Activated T-cell treated with anti-CD3 and anti-CD28 coated beads, Interleukin-2, amount 50 U/mL, for 4 hours (primary cell): ENCODE data around the gene TTLL9. TPM values are rescaled to one million over a fixed set of nuclear protein-coding genes. Genes with fewer than 3 reads are reported as not detected.
"Not testable (repeated sequence)": the region's sequence is repeated elsewhere in the genome, so short reads cannot be mapped to it uniquely, and the experiment has no call there.

ENCODE experiments used
- ATAC-seq, 2 donors: fragments of 200-7000 bp; cut with Tn5 transposase; one replicate each; pipeline ENCODE4 v1.10.0; 2021
- DNase-seq: peaks from one replicate; pipeline ENCODE4 v3.0.0-alpha.2; 2020
- H3K27me3 Mint-ChIP-seq: one replicate; pipeline ENCODE4 v1.8.0; 2021; ENCODE audit warnings: low read depth, mixed read lengths
- H3K36me3 Mint-ChIP-seq: one replicate; pipeline ENCODE4 v1.8.0; 2022; ENCODE audit warnings: mixed read lengths; ENCODE audit not compliant: insufficient read depth
- H3K4me1 Mint-ChIP-seq: one replicate; pipeline ENCODE4 v1.8.0; 2021; ENCODE audit warnings: low read depth, mixed read lengths
- H3K4me3 Mint-ChIP-seq: one replicate; pipeline ENCODE4 v1.8.0; 2021; ENCODE audit warnings: mild to moderate bottlenecking, moderate library complexity, mixed read lengths
- H3K9me3 Mint-ChIP-seq: one replicate; pipeline ENCODE4 v1.8.0; 2021; ENCODE audit warnings: mixed read lengths
- total RNA-seq, 3 donors: library from RNA; stranded (reverse); gene quantifications; one replicate each; pipeline ENCODE4 v1.2.1, GENCODE V29; 2021

TTLL9 gene
- total RNA-seq, result not detected

- Mint-ChIP-seq H3K36me3 (no peaks in the 10 kb centered on the region), H3K27me3 (peaks cover 37% of the 10 kb centered on the region), H3K4me3 (peak within 1 kb of the TSS; percentile 81), H3K9me3 (no peaks in the 10 kb centered on the region), H3K4me1 (peaks cover 13% of the 10 kb centered on the region)
- ATAC-seq (peak; percentile 56 to 65), DNase-seq (no peak)
Measured at GRCh38 chr20:31869942-31870725, at the start of gene TTLL9, which contains the start of gene DUSP15. TTLL9 (plus strand) TSS chr20:31870634; CDS start chr20:31871127, 493 bp downstream. DUSP15 (minus strand) TSS chr20:31870527; CDS start chr20:31870337, 190 bp downstream.

- DNase-seq (no peak), ATAC-seq (no peak)
- Mint-ChIP-seq H3K27me3 (no peaks in the 10 kb centered on the region), H3K4me1 (peaks cover 2% of the 10 kb centered on the region), H3K4me3 (no peak overlapping the region), H3K36me3 (no peaks in the 10 kb centered on the region), H3K9me3 (no peaks in the 10 kb centered on the region)
Measured at GRCh38 chr20:31821427-31821826, 49.0 kb upstream of the TTLL9 start.

- Mint-ChIP-seq H3K9me3 (no peaks in the 10 kb centered on the region), H3K27me3 (no peaks in the 10 kb centered on the region), H3K36me3 (no peaks in the 10 kb centered on the region), H3K4me3 (no peak overlapping the region), H3K4me1 (peaks cover 2% of the 10 kb centered on the region)
- peak; percentile 86 to 91 for ATAC-seq
- peak; percentile 74 for DNase-seq
Measured at GRCh38 chr20:31822421-31823330, 47.8 kb upstream of the TTLL9 start.

DNA sequence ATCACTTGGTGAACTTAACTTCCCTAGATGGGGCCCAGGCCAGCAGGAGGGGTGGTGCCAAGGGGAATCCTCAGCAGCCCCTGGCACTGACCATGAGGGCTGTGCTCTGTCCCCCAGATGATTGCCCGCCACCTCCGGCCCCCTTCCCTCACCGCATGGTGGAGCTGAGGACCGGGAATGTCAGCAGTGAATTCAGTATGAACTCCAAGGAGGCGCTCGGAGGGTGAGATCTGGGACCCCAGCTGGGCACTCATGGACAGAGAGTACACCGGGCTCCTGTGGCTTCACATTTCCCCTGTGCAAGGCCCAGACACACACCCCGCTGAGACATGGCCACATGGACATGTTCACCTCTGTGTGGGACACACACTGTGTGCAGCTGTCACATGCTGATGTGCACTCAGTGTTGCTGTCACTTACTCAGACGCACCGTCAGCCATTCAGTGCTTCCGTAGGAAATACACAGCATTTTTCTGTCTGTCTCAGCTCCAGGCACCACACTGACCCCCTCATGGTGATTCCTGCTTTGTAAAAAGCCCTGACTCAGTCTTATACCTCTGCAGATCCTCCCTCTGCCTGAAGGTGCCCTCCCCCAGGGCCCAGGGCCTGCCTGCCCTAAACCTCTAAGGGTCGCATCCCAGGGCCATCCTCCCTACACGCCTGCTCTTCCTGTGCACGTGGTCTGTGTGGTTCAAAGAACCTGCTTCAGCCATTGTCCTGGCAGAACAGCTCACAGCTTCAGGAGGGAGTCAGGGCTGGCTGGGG is 46.9 kb upstream of the TTLL9 start:
- H3K4me3 Mint-ChIP-seq, result no peak overlapping the region
- peaks cover 2% of the 10 kb centered on the region for H3K4me1 Mint-ChIP-seq
- ATAC-seq, result no peak
- no peaks in the 10 kb centered on the region for H3K36me3 Mint-ChIP-seq
- no peaks in the 10 kb centered on the region for H3K9me3 Mint-ChIP-seq
- H3K27me3 Mint-ChIP-seq, result no peaks in the 10 kb centered on the region
- no peak for DNase-seq

GRCh38 chr20:31824125-31824485 is 46.3 kb upstream of the TTLL9 start:
- no peak for DNase-seq
- Mint-ChIP-seq H3K36me3 (no peaks in the 10 kb centered on the region), H3K27me3 (no peaks in the 10 kb centered on the region), H3K4me3 (no peak overlapping the region), H3K4me1 (peaks cover 2% of the 10 kb centered on the region), H3K9me3 (no peaks in the 10 kb centered on the region)
- no peak for ATAC-seq

DNA sequence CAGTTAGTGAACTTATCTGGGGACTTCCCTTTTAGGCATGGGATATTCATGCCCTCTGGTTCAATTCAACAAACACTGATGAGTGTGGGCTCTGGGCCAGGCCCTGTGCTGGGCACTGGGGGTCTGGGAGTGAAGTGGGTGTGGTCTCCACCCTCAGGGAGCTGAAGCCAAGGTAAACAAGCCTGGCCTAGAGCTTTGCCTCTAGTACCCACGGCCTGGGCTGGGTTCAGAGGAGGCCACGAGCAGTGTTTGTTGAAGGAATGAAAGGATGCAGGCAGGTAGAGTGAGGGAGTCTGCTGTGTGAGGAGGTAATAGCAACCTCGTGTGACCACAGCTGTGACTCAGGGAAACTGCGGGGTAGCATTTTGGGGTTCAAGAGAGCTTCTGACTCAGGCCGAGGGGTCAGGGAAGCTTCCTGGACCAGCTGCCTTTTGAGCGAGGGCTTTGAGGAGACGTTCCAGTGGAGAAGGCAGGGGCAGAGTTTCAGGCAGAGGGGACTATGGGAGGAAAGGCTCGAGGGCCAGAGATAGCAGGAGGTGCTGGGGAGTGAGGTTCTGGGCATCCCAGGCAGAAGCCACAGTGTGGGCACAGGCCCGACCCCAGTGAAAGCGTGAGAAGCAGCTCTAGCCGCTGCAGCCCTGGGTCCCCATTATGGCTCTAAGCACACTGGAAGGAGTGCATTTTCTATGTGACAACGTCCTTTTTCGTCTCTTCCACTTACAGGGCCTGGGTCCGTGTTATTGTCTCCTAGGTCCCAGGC is 45.7 kb upstream of the TTLL9 start:
- Mint-ChIP-seq H3K4me1 (peaks cover 2% of the 10 kb centered on the region), H3K36me3 (no peaks in the 10 kb centered on the region), H3K4me3 (no peak overlapping the region), H3K27me3 (no peaks in the 10 kb centered on the region), H3K9me3 (no peaks in the 10 kb centered on the region)
- ATAC-seq (no peak), DNase-seq (no peak)

GRCh38 chr20:31826074-31826473 is 44.4 kb upstream of the TTLL9 start:
- no peaks in the 10 kb centered on the region for H3K9me3 Mint-ChIP-seq

GRCh38 chr20:31827059-31827458 is 43.4 kb upstream of the TTLL9 start:
- DNase-seq, result no peak
- Mint-ChIP-seq H3K36me3 (no peaks in the 10 kb centered on the region), H3K4me1 (peaks cover 2% of the 10 kb centered on the region), H3K9me3 (no peaks in the 10 kb centered on the region), H3K4me3 (no peak overlapping the region), H3K27me3 (no peaks in the 10 kb centered on the region)
- ATAC-seq, result no peak

More at GRCh38 chr20:31826074-31826473, 44.4 kb upstream of the TTLL9 start:
- Mint-ChIP-seq H3K4me1 (peaks cover 2% of the 10 kb centered on the region), H3K27me3 (no peaks in the 10 kb centered on the region), H3K36me3 (no peaks in the 10 kb centered on the region), H3K4me3 (no peak overlapping the region)
- ATAC-seq, result no peak
- no peak for DNase-seq

- not testable (repeated sequence) for H3K27me3 Mint-ChIP-seq, H3K9me3 Mint-ChIP-seq, H3K4me1 Mint-ChIP-seq, H3K4me3 Mint-ChIP-seq, DNase-seq, ATAC-seq, H3K36me3 Mint-ChIP-seq
Measured at GRCh38 chr20:31828016-31828415, 42.4 kb upstream of the TTLL9 start.

DNA sequence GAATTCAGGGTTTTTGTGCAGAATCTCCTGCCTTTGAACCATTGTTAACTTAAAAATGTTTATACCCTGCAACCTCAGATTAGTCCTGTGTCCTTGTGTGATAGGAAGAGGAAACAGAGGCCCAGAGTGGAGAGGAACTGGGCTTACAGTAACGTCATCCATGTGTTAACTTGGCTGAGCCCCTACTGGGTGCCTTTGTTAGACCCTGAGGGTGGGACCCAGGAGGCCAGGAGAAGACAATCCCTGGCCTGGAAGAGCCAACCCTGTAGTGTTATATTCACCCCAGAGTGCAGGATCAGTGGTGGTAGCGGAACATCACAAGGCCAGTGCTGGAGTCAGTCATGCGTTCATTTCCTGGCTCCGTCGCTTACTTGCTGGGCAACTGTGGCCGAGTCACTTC is 40.7 kb upstream of the TTLL9 start:
- Mint-ChIP-seq H3K9me3 (no peaks in the 10 kb centered on the region), H3K4me1 (no peaks in the 10 kb centered on the region), H3K27me3 (no peaks in the 10 kb centered on the region), H3K36me3 (no peaks in the 10 kb centered on the region), H3K4me3 (no peak overlapping the region)
- no peak for DNase-seq
- no peak for ATAC-seq

DNA sequence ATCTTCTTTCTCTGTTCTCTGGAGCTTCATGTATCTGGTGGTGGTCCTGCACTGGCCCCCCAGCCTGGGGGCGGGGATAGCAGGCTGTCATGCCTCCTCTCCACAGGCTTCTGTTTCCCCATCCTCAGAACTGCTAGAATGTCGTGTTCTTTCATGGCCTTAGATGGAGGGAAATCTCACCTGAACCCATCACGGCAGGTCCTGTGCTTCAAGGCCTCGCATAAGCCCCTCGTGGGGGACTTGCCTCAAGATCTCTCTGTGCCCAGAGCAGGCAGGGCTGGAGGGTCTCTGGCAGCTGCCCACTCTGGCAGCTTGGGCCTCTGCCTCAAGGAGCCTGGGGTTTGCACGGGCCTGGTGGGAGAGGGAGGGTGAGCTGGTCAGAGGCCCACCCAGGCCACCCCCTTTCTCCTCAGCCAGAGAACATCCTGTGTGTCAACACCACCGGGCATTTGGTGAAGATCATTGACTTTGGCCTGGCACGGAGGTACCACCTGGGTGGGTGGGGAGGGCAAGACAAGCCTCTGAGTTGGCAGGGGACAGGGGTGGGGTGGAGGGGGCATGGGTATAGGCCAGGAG is 39.9 kb upstream of the TTLL9 start:
- ATAC-seq, result no peak
- DNase-seq, result no peak

GRCh38 chr20:31831211-31831610 is 39.2 kb upstream of the TTLL9 start:
- H3K4me3 Mint-ChIP-seq, result no peak overlapping the region
- no peak for ATAC-seq
- no peaks in the 10 kb centered on the region for H3K9me3 Mint-ChIP-seq
- no peak for DNase-seq
- H3K27me3 Mint-ChIP-seq, result no peaks in the 10 kb centered on the region
- H3K36me3 Mint-ChIP-seq, result no peaks in the 10 kb centered on the region
- peaks cover 3% of the 10 kb centered on the region for H3K4me1 Mint-ChIP-seq

More for the DNA sequence above, 39.9 kb upstream of the TTLL9 start:
- no peak overlapping the region for H3K4me3 Mint-ChIP-seq
- no peaks in the 10 kb centered on the region for H3K27me3 Mint-ChIP-seq
- no peaks in the 10 kb centered on the region for H3K4me1 Mint-ChIP-seq
- H3K9me3 Mint-ChIP-seq, result no peaks in the 10 kb centered on the region
- H3K36me3 Mint-ChIP-seq, result no peaks in the 10 kb centered on the region

- Mint-ChIP-seq H3K4me3 (no peak overlapping the region), H3K4me1 (peaks cover 6% of the 10 kb centered on the region), H3K36me3 (no peaks in the 10 kb centered on the region), H3K9me3 (no peaks in the 10 kb centered on the region), H3K27me3 (no peaks in the 10 kb centered on the region)
- DNase-seq (no peak), ATAC-seq (no peak)
Measured at GRCh38 chr20:31831771-31832306, 38.6 kb upstream of the TTLL9 start.
